K562 (cell line): ENCODE data around the gene WWP2. TPM values are rescaled to one million over a fixed set of nuclear protein-coding genes. Genes with fewer than 3 reads are reported as not detected.

Experiments used
- ATAC-seq: fragments of 200-7000 bp; cut with Tn5 transposase; 3 replicates; pipeline ENCODE4 v1.9.1; 2020; ENCODE audit warnings: moderate library complexity
- BruUV-seq: library from RNA; stranded (reverse); fragments of 400-500 nt; replicated peaks from 2 replicates; lab custom pipeline; 2021; lab: Mats Ljungman, UMichigan
- CTCF ChIA-PET: fragments of 300-600 bp; formaldehyde crosslinking; extraction: SDS; loops from one replicate; lab custom pipeline; 2021; ENCODE audit warnings: low intra/inter-chr PET ratio; lab: Yijun Ruan, JAX
- POLR2A ChIA-PET: fragments of 300-600, 350-650 bp; sonication (Branson Sonifier 250); formaldehyde crosslinking; extraction: SDS; loops from one replicate; lab custom pipeline; 2021; ENCODE audit warnings: antibody characterized with exemption, inconsistent platforms; lab: Yijun Ruan, JAX
- DNase-seq, 4 experiments: peaks; one replicate each; pipeline versions ENCODE4 v3.0.0 to v3.0.0-alpha.2; 2011 to 2018; ENCODE audit warnings: low spot score in 3 of 4, mixed read lengths in 3 of 4; ENCODE audit errors: extremely low read depth in 1 of 4
- FAIRE-seq: peaks from 2 replicates; lab custom pipeline; 2011; peaks lifted over from hg19 to GRCh38; lab: Jason Lieb, UNC
- H2AFZ ChIP-seq: 2 replicates; pipeline ENCODE4 v1.6.0; 2011; ENCODE audit warnings: low read depth, low read length, control low read depth, inconsistent platforms
- H3K27ac ChIP-seq: fragments of 200-600 bp; 3 replicates; pipeline ENCODE4 v1.8.0; 2011; ENCODE audit warnings: low read depth, mild to moderate bottlenecking, control low read depth, inconsistent platforms, low read length, moderate library complexity, mixed read lengths; ENCODE audit errors: extremely low read depth
- H3K27me3 ChIP-seq, 2 experiments: fragments of 300-600 bp in 1 of 2; 2 replicates in 1 of 2; 3 replicates in 1 of 2; pipeline versions ENCODE4 v1.6.0 to v1.8.0; 2011; ENCODE audit warnings: inconsistent platforms in 2 of 2, low read length in 2 of 2, mild to moderate bottlenecking in 1 of 2, mixed read lengths in 1 of 2, moderate library complexity in 1 of 2; ENCODE audit not compliant: control insufficient read depth in 2 of 2, insufficient read depth in 2 of 2
- H3K36me3 ChIP-seq: fragments of 300-600 bp; 3 replicates; pipeline ENCODE4 v1.8.0; 2011; ENCODE audit warnings: mild to moderate bottlenecking, low read length, inconsistent platforms; ENCODE audit not compliant: control insufficient read depth, insufficient read depth
- H3K4me1 ChIP-seq, 2 experiments: fragments of 200-600 bp in 1 of 2; replicated peaks in 1 of 2; 2 replicates in 1 of 2; 3 replicates in 1 of 2; pipeline versions ENCODE4 v1.5.1 to v1.8.0; 2011; ENCODE audit warnings: inconsistent platforms in 2 of 2, low read length in 2 of 2, mild to moderate bottlenecking in 1 of 2, mixed read lengths in 1 of 2, moderate library complexity in 1 of 2; ENCODE audit not compliant: control insufficient read depth in 2 of 2, insufficient read depth in 2 of 2
- H3K4me2 ChIP-seq: 2 replicates; pipeline ENCODE4 v1.6.1; 2011; ENCODE audit warnings: low read length, control low read depth, inconsistent platforms, mixed read lengths; ENCODE audit not compliant: insufficient read depth
- H3K4me3 ChIP-seq: fragments of 200-600 bp; sonication (generic), shearing (Covaris generic); 2 replicates; pipeline ENCODE4 v1.5.1; 2016; ENCODE audit warnings: control low read depth, inconsistent platforms
- H3K79me2 ChIP-seq: fragments of 200-600 bp; 3 replicates; pipeline ENCODE4 v1.8.0; 2011; ENCODE audit warnings: low read length, inconsistent platforms; ENCODE audit not compliant: control insufficient read depth, insufficient read depth
- H3K9ac ChIP-seq, 2 experiments: 2 replicates each; pipeline versions ENCODE4 v1.6.0 to v1.6.1; 2011; ENCODE audit warnings: low read depth in 2 of 2, low read length in 2 of 2, control low read depth in 1 of 2, inconsistent platforms in 1 of 2, mild to moderate bottlenecking in 1 of 2, mixed read lengths in 1 of 2; ENCODE audit not compliant: insufficient read depth in 1 of 2
- H3K9me1 ChIP-seq: one replicate; pipeline ENCODE4 v1.6.0; 2011; ENCODE audit warnings: inconsistent platforms, mild to moderate bottlenecking, low read length, moderate library complexity; ENCODE audit not compliant: control insufficient read depth, insufficient read depth
- H3K9me3 ChIP-seq: replicated peaks from 2 replicates; pipeline ENCODE4 v1.5.1; 2011; ENCODE audit warnings: low read depth, low read length, inconsistent platforms; ENCODE audit not compliant: control insufficient read depth, insufficient read depth
- H4K20me1 ChIP-seq: replicated peaks from 2 replicates; pipeline ENCODE4 v1.6.1; 2011; ENCODE audit warnings: low read length, inconsistent platforms, mixed read lengths; ENCODE audit not compliant: control insufficient read depth, insufficient read depth
- ELF2 ChIP-seq: fragments of 250-450 bp; sonication (Bioruptor Pico); IDR thresholded peaks from 2 replicates; pipeline ENCODE4 v1.5.0; 2021; ENCODE audit warnings: mild to moderate bottlenecking
- RBM25 ChIP-seq: fragments of 200-400 bp; formaldehyde crosslinking; IDR thresholded peaks from 2 replicates; pipeline ENCODE4 v1.6.1; 2018; ENCODE audit warnings: low read length, low read depth, moderate library complexity; ENCODE audit not compliant: severe bottlenecking
- SPI1 ChIP-seq: IDR thresholded peaks from 2 replicates; pipeline ENCODE4 v1.6.1; 2011; ENCODE audit warnings: low read depth, low read length, control low read depth, borderline replicate concordance
- YY1 ChIP-seq, 3 experiments: IDR thresholded peaks; 2 replicates each; pipeline ENCODE4 v1.6.1; 2011; ENCODE audit warnings: low read length in 2 of 3, mild to moderate bottlenecking in 2 of 3, moderate library complexity in 2 of 3, borderline replicate concordance in 1 of 3, control low read depth in 1 of 3, low read depth in 1 of 3; ENCODE audit not compliant: insufficient read depth in 3 of 3, insufficient replicate concordance in 2 of 3, control insufficient read depth in 1 of 3, insufficient read length in 1 of 3; ENCODE audit errors: extremely low read depth in 1 of 3
- WGBS: fragments of 100-300 bp; shearing (Covaris generic); methylation state at CpG from one replicate; pipeline ENCODE4 v1.1.6; 2016; ENCODE audit warnings: low coverage, mixed read lengths; ENCODE audit not compliant: insufficient coverage; ENCODE audit errors: missing lambda C conversion rate; 5-methylcytosine and 5-hydroxymethylcytosine counted together
- in situ Hi-C: fragments of 300-500 bp; cut with MboI; formaldehyde crosslinking; loops from 4 replicates; pipeline ENCODE4 v1.15.0; 2018; ENCODE audit warnings: inconsistent platforms, mixed read lengths
- intact Hi-C: fragments of 100-400 bp; cut with micrococcal nuclease; formaldehyde crosslinking; loops from 2 replicates; pipeline ENCODE4 v1.14.2; 2022
- polyA plus RNA-seq, 8 experiments: library from polyadenylated mRNA; depleted of rRNA in 4 of 8; stranded (reverse) in 5 of 8; unstranded in 3 of 8; fragments of >200 nt; fragmentation: Nextera tagmentation in 2 of 8; fragmentation: Illumina TruSeq in 1 of 8; extraction: Ambion mirVana in 2 of 8; extraction: Trizol in 1 of 8; gene quantifications; 2 replicates each; pipeline versions ENCODE4 v1.2.1 to v1.2.3, GENCODE V29; 2011 to 2014; ENCODE audit warnings: inconsistent platforms in 1 of 8, missing spikeins in 1 of 8
- total RNA-seq, 7 experiments: library from RNA; depleted of rRNA in 6 of 7; stranded (reverse); fragments of >200 nt in 6 of 7; fragmentation: Illumina TruSeq in 2 of 7; extraction: Trizol in 2 of 7; gene quantifications; 2 replicates each; pipeline versions ENCODE4 v1.2.1 to v1.2.3, GENCODE V29; 2011 to 2021; ENCODE audit warnings: low replicate concordance in 1 of 7

Gene WWP2
- total and polyA plus RNA-seq, 9 of the 15 experiments (the other 6 are each of a cell fraction or from before 2014, with no cell fraction given) = 1.9 to 34.4 (median 14.6) TPM

- ATAC-seq = no peak
- no peak overlapping the region for H3K9ac ChIP-seq
- WGBS = 83% methylated on average over 17 of the region's 17 CpGs
- H3K27me3 ChIP-seq = no peaks in the 10 kb centered on the region
- H3K9me1 ChIP-seq = peaks cover 4% of the 10 kb centered on the region
- BruUV-seq = no TSS peak
- no peak overlapping the region for H3K4me2 ChIP-seq
- H3K9me3 ChIP-seq = no peaks in the 10 kb centered on the region
- in situ Hi-C loops = no loop called here
- POLR2A ChIA-PET = interaction anchor here (1.3 kb wide), 1 partner anchor 23 kb away, joined by 3 read pairs; no protein-coding TSS in a partner anchor
- no peaks in the 10 kb centered on the region for H3K79me2 ChIP-seq
- TF ChIP-seq YY1 (IDR thresholded peaks at IDR 0.05; ENCODE audit: borderline replicate concordance in 1 of 3, control insufficient read depth in 1 of 3, extremely low read depth in 1 of 3, insufficient read depth in 3 of 3, insufficient read length in 1 of 3, insufficient replicate concordance in 2 of 3, low read depth in 1 of 3, low read length in 2 of 3) (peak in 1 of 3 experiments; percentile 74), RBM25 (no peak), ELF2 (no peak), SPI1 (peak; percentile 76; the same call in 1 of the 2 replicates)
- TF ChIP-seq, all 486 proteins: peak for 2
- intact Hi-C loops = no loop called here
- Histone ChIP-seq H3K4me3 (no peak overlapping the region), H3K4me1 (no peaks in the 10 kb centered on the region; a peak in 2 of 5 replicates), H3K27ac (no peak overlapping the region), H4K20me1 (no peaks in the 10 kb centered on the region), H2AFZ (no peak overlapping the region), H3K36me3 (peaks cover 9% of the 10 kb centered on the region; the same call in 2 of the 3 replicates)
- CTCF ChIA-PET = no interaction called here
- DNase-seq = no peak
- no peak for FAIRE-seq
Observed at GRCh38 chr16:69890114-69890891, 128.2 kb downstream of the WWP2 start.
